Fibroblast of lung (primary cell): ENCODE results near the gene TNIK. TPM values are rescaled to one million over a fixed set of nuclear protein-coding genes. Genes with fewer than 3 reads are reported as not detected.

Experiments
- DNase-seq, 2 donors: peaks; one replicate each; pipeline versions ENCODE4 v3.0.0 to v3.0.0-alpha.2; 2010; ENCODE audit warnings: low read depth in 2 of 2
- H2AFZ ChIP-seq: 2 replicates; pipeline ENCODE4 v1.5.1; 2012; ENCODE audit warnings: low read length, control low read depth, inconsistent platforms
- H3K27ac ChIP-seq: 2 replicates; pipeline ENCODE4 v1.5.1; 2011; ENCODE audit warnings: low read length, control low read depth; ENCODE audit not compliant: insufficient read depth
- H3K27me3 ChIP-seq: 2 replicates; pipeline ENCODE4 v1.5.1; 2011; ENCODE audit warnings: mild to moderate bottlenecking, low read length; ENCODE audit not compliant: control insufficient read depth, insufficient read depth
- H3K36me3 ChIP-seq: 2 replicates; pipeline ENCODE4 v1.5.1; 2011; ENCODE audit warnings: low read length; ENCODE audit not compliant: control insufficient read depth, insufficient read depth
- H3K4me1 ChIP-seq: 2 replicates; pipeline ENCODE4 v1.5.1; 2011; ENCODE audit warnings: low read length; ENCODE audit not compliant: control insufficient read depth, insufficient read depth; ENCODE audit errors: extremely low read depth
- H3K4me2 ChIP-seq: 2 replicates; pipeline ENCODE4 v1.5.1; 2011; ENCODE audit warnings: low read length, control low read depth; ENCODE audit not compliant: insufficient read depth; ENCODE audit errors: extremely low read depth
- H3K4me3 ChIP-seq, 4 experiments: fragments of 200-600 bp in 1 of 4; sonication (generic) in 1 of 4; replicated peaks in 1 of 4; 2 replicates each; pipeline ENCODE4 v1.5.1; 2011 to 2016; ENCODE audit warnings: low read length in 4 of 4, low read depth in 3 of 4, mild to moderate bottlenecking in 3 of 4, control low read depth in 2 of 4, inconsistent platforms in 1 of 4, mixed read lengths in 1 of 4; ENCODE audit not compliant: insufficient read depth in 1 of 4; ENCODE audit errors: control extremely low read depth in 1 of 4
- H3K79me2 ChIP-seq: 2 replicates; pipeline ENCODE4 v1.5.1; 2012; ENCODE audit warnings: mild to moderate bottlenecking, low read length, inconsistent platforms; ENCODE audit not compliant: control insufficient read depth, insufficient read depth
- H3K9ac ChIP-seq: 2 replicates; pipeline ENCODE4 v1.5.1; 2011; ENCODE audit warnings: mild to moderate bottlenecking, low read length, control low read depth; ENCODE audit not compliant: insufficient read depth
- H3K9me3 ChIP-seq: 2 replicates; pipeline ENCODE4 v1.5.1; 2012; ENCODE audit warnings: low read depth, low read length; ENCODE audit not compliant: control insufficient read depth, insufficient read depth
- H4K20me1 ChIP-seq: 2 replicates; pipeline ENCODE4 v1.5.1; 2011; ENCODE audit warnings: low read length; ENCODE audit not compliant: control insufficient read depth, insufficient read depth; ENCODE audit errors: extremely low read depth
- EZH2 ChIP-seq: IDR thresholded peaks from 2 replicates; pipeline ENCODE4 v1.5.1; 2012; ENCODE audit warnings: low read length, control low read depth, mild to moderate bottlenecking; ENCODE audit errors: missing control alignments
- polyA plus RNA-seq, 2 donors: library from polyadenylated mRNA; depleted of rRNA in 1 of 2; stranded (reverse) in 1 of 2; unstranded in 1 of 2; fragments of >200 nt; gene quantifications; 2 replicates each; pipeline ENCODE4 v1.2.1, GENCODE V29; 2011 to 2012; ENCODE audit warnings: missing spikeins in 1 of 2
- total RNA-seq: library from RNA; depleted of rRNA; stranded (reverse); fragments of >200 nt; gene quantifications from 2 replicates; pipeline ENCODE4 v1.2.1, GENCODE V29; 2014
- TF ChIP-seq, protein P1 (sequence below), 2 donors: IDR thresholded peaks in 1 of 2; conservative IDR thresholded peaks in 1 of 2; 1 replicate in 1 of 2; 2 replicates in 1 of 2; pipeline ENCODE4 v1.5.1; 2011 to 2012; ENCODE audit warnings: low read length in 2 of 2, control low read depth in 1 of 2, inconsistent platforms in 1 of 2, low read depth in 1 of 2, mild to moderate bottlenecking in 1 of 2

The TNIK gene
- total and polyA plus RNA-seq, 2 donors (not counting 1 experiment from before 2014, with no cell fraction given), result 13.8 to 39.3 TPM

GRCh38 chr3:171490901-171491300, 30.7 kb upstream of the TNIK start:
- no peak for TF ChIP-seq EZH2
- TF ChIP-seq, protein P1, sequence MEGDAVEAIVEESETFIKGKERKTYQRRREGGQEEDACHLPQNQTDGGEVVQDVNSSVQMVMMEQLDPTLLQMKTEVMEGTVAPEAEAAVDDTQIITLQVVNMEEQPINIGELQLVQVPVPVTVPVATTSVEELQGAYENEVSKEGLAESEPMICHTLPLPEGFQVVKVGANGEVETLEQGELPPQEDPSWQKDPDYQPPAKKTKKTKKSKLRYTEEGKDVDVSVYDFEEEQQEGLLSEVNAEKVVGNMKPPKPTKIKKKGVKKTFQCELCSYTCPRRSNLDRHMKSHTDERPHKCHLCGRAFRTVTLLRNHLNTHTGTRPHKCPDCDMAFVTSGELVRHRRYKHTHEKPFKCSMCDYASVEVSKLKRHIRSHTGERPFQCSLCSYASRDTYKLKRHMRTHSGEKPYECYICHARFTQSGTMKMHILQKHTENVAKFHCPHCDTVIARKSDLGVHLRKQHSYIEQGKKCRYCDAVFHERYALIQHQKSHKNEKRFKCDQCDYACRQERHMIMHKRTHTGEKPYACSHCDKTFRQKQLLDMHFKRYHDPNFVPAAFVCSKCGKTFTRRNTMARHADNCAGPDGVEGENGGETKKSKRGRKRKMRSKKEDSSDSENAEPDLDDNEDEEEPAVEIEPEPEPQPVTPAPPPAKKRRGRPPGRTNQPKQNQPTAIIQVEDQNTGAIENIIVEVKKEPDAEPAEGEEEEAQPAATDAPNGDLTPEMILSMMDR (conservative IDR thresholded peaks at IDR 0.05 in 1 of 2, IDR thresholded peaks at IDR 0.05 in 1 of 2; ENCODE audit: low read depth in 1 of 2, low read length in 2 of 2), result no peak
- H3K4me3 ChIP-seq, result no peak overlapping the region
- no peaks in the 10 kb centered on the region for H3K79me2 ChIP-seq
- DNase-seq, result no peak
- H4K20me1 ChIP-seq, result no peaks in the 10 kb centered on the region
- no peak overlapping the region for H3K27ac ChIP-seq
- H3K27me3 ChIP-seq, result no peaks in the 10 kb centered on the region
- H3K4me2 ChIP-seq, result no peak overlapping the region
- H3K9ac ChIP-seq, result no peak overlapping the region
- H3K4me1 ChIP-seq, result no peaks in the 10 kb centered on the region
- H2AFZ ChIP-seq, result no peak overlapping the region
- no peaks in the 10 kb centered on the region for H3K9me3 ChIP-seq
- no peaks in the 10 kb centered on the region for H3K36me3 ChIP-seq

- no peak for TF ChIP-seq EZH2
- TF ChIP-seq, protein P1 (conservative IDR thresholded peaks at IDR 0.05 in 1 of 2, IDR thresholded peaks at IDR 0.05 in 1 of 2; ENCODE audit: low read depth in 1 of 2, low read length in 2 of 2), result no peak
Observed at GRCh38 chr3:171489348-171489747, 29.1 kb upstream of the TNIK start.

DNA sequence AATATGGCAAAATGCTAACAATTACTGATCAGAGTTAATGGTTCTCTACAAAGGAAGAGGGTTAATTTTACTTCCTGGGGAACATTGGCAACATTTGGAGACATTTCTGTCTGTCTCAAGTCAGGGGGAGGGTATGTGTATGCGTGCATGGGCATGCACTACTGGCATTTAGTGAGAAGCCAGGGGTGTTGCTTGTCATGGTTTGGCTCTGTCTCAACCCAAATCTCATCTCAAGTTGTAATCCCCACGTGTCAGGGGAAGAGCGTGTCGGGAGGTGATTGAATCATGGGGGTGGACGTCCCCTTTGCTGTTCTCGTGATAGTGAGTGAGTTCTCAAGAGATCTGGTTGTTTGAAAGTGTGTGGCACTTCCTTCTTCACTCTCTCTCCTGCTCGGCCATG, 28.3 kb upstream of the TNIK start:
- TF ChIP-seq, protein P1 (conservative IDR thresholded peaks at IDR 0.05 in 1 of 2, IDR thresholded peaks at IDR 0.05 in 1 of 2; ENCODE audit: low read depth in 1 of 2, low read length in 2 of 2), result no peak
- no peak for TF ChIP-seq EZH2
- Histone ChIP-seq H3K36me3 (no peaks in the 10 kb centered on the region), H3K4me1 (no peaks in the 10 kb centered on the region), H4K20me1 (no peaks in the 10 kb centered on the region), H3K79me2 (no peaks in the 10 kb centered on the region), H3K9me3 (no peaks in the 10 kb centered on the region), H2AFZ (no peak overlapping the region), H3K9ac (no peak overlapping the region), H3K4me2 (no peak overlapping the region), H3K27me3 (no peaks in the 10 kb centered on the region), H3K27ac (no peak overlapping the region), H3K4me3 (no peak overlapping the region)
- no peak for DNase-seq

More at GRCh38 chr3:171489348-171489747, 29.1 kb upstream of the TNIK start:
- Histone ChIP-seq H3K4me2 (no peak overlapping the region), H3K9ac (no peak overlapping the region), H4K20me1 (no peaks in the 10 kb centered on the region), H3K27me3 (no peaks in the 10 kb centered on the region), H3K36me3 (no peaks in the 10 kb centered on the region), H3K4me1 (no peaks in the 10 kb centered on the region), H3K27ac (no peak overlapping the region), H3K79me2 (no peaks in the 10 kb centered on the region), H3K9me3 (no peaks in the 10 kb centered on the region), H3K4me3 (no peak overlapping the region), H2AFZ (no peak overlapping the region)
- no peak for DNase-seq
